WI38 (cell line): Measurements from ENCODE around the gene NEMF.
"Not testable (repeated sequence)": the region's sequence is repeated elsewhere in the genome, so short reads cannot be mapped to it uniquely, and the experiment has no call there.

Experiments
- H3K4me3 ChIP-seq: 2 replicates; pipeline ENCODE4 v1.5.1; 2011; ENCODE audit warnings: low read depth, mild to moderate bottlenecking, control low read depth, low read length
- TF ChIP-seq, protein P1 (sequence below): IDR thresholded peaks from 2 replicates; pipeline ENCODE4 v1.5.1; 2012; ENCODE audit warnings: low read depth, mild to moderate bottlenecking, control low read depth, low read length

The NEMF gene

DNA sequence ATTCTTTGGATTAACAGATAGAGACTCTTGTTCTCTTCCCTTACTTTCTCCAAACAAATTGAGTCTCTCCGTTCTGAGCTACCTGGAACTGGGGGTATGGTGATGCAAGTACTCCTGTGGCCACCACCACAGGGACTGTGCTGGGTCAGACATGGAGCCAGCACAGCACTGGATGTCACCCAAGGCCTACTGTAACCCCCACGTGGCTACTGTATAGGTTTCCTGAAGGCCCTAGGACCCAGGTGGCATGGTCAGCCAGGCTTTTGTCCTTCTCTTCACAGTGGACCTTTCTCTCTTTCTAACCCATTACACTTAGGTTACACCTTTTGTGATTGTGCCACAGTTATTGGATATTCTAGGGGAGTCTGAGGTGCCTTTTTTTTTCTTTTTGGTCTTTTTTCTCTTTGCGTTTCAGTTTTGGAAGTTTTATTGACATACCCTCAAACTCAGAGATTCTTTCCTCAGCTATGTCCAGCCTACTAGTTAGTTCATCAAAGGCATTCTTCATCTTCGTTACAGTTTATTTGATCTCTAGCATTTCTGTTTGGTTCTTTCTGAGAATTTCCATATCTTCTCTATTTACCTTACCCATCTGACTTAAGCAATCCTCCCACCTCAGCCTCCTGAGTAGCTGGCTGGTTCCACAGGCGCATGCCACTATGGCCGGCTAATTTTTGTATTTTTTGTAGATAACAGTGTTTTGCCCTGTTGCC is 90.6 kb downstream of the NEMF start:
- TF ChIP-seq, protein P1, sequence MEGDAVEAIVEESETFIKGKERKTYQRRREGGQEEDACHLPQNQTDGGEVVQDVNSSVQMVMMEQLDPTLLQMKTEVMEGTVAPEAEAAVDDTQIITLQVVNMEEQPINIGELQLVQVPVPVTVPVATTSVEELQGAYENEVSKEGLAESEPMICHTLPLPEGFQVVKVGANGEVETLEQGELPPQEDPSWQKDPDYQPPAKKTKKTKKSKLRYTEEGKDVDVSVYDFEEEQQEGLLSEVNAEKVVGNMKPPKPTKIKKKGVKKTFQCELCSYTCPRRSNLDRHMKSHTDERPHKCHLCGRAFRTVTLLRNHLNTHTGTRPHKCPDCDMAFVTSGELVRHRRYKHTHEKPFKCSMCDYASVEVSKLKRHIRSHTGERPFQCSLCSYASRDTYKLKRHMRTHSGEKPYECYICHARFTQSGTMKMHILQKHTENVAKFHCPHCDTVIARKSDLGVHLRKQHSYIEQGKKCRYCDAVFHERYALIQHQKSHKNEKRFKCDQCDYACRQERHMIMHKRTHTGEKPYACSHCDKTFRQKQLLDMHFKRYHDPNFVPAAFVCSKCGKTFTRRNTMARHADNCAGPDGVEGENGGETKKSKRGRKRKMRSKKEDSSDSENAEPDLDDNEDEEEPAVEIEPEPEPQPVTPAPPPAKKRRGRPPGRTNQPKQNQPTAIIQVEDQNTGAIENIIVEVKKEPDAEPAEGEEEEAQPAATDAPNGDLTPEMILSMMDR = no peak

DNA sequence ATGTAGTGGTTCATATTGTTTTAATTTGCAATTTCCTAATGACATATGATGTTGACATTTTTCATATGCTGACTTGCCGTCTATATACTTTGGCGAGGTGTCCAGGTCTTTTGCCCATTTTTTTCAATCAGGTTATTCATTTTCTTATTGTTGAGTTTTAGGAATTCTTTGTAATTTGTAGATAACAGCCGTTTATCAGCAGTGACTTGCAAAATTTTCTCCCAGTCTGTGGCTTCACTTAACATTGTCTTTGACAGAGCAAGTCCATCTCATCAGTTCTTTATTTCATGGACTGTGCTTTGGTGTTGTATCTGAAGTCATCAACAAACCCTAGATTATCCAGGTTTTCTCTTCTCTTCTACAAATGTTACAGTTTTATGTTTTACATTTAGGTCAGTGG is 97.2 kb downstream of the NEMF start:
- TF ChIP-seq, protein P1 = no peak
- no peak overlapping the region for H3K4me3 ChIP-seq

More for the DNA sequence above, 90.6 kb downstream of the NEMF start:
- no peak overlapping the region for H3K4me3 ChIP-seq

DNA sequence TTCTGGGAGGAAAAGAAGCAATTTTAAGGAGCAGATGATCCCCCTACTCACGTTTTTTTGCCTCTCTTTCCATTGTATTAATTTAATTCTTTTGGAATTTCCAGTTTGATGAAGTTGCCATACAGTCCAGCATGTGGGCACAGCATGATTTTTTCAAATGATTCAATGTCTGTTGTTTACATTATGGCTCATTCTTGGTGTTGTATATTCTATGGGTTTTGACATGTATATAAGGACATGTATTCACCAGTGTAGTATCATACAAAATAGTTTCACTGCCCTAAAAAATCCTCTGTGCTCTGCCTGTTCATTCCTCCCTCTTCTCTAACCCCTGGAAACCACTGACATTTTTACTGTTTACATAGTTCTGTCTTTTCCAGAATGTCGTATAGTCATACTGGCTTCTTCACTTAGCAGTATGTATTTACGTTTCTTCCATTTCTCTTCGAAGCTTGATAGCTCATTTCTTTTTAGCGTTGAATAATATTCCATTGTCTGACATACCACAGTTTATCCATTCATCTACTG is 98.0 kb downstream of the NEMF start:
- no peak overlapping the region for H3K4me3 ChIP-seq
- TF ChIP-seq, protein P1 = no peak

DNA sequence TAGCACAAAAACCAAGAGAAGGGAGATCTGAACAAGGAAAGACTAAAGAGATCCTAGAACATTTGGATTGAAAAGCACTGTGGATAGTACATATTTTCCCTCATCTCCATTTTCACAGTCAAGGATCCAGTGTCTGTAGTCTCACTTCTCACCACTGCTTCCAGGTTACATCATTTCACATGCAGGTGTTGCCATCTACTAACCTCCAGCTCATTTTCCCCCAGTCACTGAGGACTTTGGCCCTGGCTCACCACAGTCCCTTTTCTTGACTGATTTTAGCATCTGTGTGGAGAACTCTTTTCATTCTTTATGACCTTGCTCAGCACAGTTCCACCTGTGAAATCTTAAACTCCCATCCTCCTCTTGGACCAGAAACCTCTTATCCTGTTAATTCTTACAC is 106.1 kb downstream of the NEMF start:
- not testable (repeated sequence) for H3K4me3 ChIP-seq

DNA sequence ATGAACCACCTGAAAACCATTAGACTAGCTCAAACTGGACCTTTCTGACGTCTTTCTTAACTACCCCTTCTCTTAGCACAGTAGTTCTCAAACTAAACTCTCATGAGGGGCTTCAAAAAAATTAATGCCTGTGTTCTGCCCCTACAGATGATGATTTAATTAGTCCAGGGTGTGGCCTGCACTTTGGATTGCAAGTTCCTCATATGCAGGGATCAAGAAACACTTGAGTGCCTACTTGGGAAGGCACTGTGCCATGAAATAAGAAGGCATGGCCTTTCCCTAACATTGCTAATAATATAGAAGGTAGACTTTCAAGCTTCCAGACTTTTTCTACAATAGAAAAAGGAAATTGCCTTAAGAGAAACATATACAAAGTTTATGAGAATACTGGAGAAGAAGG is 107.4 kb downstream of the NEMF start:
- H3K4me3 ChIP-seq = no peak overlapping the region
- TF ChIP-seq, protein P1 = no peak

DNA sequence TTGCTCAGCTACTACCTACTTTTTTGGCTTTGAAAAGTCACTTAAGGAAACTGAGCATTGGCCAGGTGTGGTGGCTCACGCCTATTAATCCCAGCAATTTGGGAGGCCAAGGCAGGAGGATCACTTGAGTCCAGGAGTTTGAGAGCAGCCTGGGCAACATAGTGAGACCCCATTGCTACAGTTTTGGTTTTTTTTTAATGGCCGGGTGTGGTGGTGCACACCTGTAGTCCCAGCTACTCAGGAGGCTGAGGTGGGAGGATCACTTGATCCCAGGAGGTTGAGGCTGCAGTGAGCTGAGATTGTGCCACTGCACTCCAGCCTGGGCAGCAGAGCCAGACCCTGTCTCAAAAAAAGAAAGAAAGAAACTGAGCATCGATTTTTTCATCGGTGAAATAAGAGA is 116.9 kb downstream of the NEMF start:
- H3K4me3 ChIP-seq = not testable (repeated sequence)

DNA sequence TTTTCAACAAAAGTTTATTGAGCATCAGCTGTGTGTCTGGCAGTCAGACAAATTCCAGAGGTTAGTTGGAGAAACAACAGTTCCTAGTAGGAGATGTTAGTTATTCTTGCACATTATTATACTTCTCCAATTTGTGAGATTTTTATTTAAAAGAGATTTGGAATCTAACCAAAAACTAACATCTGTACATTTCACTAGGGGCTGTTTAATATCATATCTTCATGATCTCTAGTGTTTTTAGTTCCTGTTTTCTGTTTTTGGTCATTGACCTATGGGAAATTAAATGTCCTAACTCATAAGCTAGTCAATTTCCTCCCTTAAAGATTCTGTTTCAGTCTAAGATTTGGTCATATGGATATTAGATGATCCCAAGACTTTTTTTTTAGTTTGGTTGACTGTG is 118.8 kb downstream of the NEMF start:
- no peak overlapping the region for H3K4me3 ChIP-seq
- TF ChIP-seq, protein P1 = no peak

DNA sequence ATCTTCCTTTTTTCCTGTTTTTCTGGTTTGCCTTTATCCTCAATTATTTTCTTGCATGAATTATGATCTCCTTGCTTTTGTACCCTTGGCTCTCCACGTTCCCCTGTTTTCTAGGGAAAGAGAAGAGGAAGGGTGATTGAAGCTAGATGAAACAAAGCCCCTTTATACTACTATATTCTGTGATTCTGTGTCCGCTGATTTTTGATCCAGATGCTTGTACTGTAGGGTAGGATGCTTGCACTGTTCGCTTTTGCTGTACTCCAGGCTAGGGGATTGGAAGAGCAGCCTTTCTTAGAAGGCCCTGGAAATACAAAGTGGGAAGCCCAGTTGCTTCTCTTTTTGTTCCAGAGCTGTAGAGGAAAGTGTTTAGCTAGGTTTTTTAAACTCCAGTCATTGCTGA is 119.7 kb downstream of the NEMF start:
- no peak overlapping the region for H3K4me3 ChIP-seq
- TF ChIP-seq, protein P1 = no peak
